Glomerular visceral epithelial cell (primary cell): Measurements from ENCODE around the gene KCNK16.
"Not testable (repeated sequence)": the region's sequence is repeated elsewhere in the genome, so short reads cannot be mapped to it uniquely, and the experiment has no call there.

Experiments used
- DNase-seq: peaks from one replicate; pipeline ENCODE4 v3.0.0-alpha.2; 2016; ENCODE audit errors: extremely low spot score

KCNK16 gene

GRCh38 chr6:39309942-39310531, 12.5 kb downstream of the KCNK16 start:
- peak; percentile 58 for DNase-seq

GRCh38 chr6:39307462-39307861, 15.0 kb downstream of the KCNK16 start:
- DNase-seq, result no peak

GRCh38 chr6:39304951-39305350, 17.6 kb downstream of the KCNK16 start:
- no peak for DNase-seq

GRCh38 chr6:39303425-39304153, 18.9 kb downstream of the KCNK16 start:
- DNase-seq, result no peak

- peak; percentile 65 for DNase-seq
Observed at GRCh38 chr6:39302669-39303424, 19.7 kb downstream of the KCNK16 start.

GRCh38 chr6:39302011-39302410, 20.5 kb downstream of the KCNK16 start:
- no peak for DNase-seq

- no peak for DNase-seq
Observed at GRCh38 chr6:39301606-39302005, 20.9 kb downstream of the KCNK16 start.

- DNase-seq, result no peak
Observed at GRCh38 chr6:39300739-39301138, 21.8 kb downstream of the KCNK16 start.

- no peak for DNase-seq
Observed at GRCh38 chr6:39298061-39298460, 24.4 kb downstream of the KCNK16 start.

- no peak for DNase-seq
Observed at GRCh38 chr6:39296745-39297640, 25.5 kb downstream of the KCNK16 start.

- DNase-seq, result no peak
Observed at GRCh38 chr6:39295611-39296011, 26.9 kb downstream of the KCNK16 start.

GRCh38 chr6:39294899-39295298, 27.6 kb downstream of the KCNK16 start:
- DNase-seq, result no peak

- DNase-seq, result no peak
Observed at GRCh38 chr6:39294133-39294532, 28.4 kb downstream of the KCNK16 start.

GRCh38 chr6:39292637-39293036, 29.9 kb downstream of the KCNK16 start:
- DNase-seq, result no peak

- no peak for DNase-seq
Observed at GRCh38 chr6:39289490-39289889, 33.0 kb downstream of the KCNK16 start.

GRCh38 chr6:39287601-39288000, 34.9 kb downstream of the KCNK16 start:
- no peak for DNase-seq

GRCh38 chr6:39286596-39286995, 35.9 kb downstream of the KCNK16 start:
- not testable (repeated sequence) for DNase-seq

GRCh38 chr6:39282774-39283173, 39.7 kb downstream of the KCNK16 start:
- no peak for DNase-seq

- no peak for DNase-seq
Observed at GRCh38 chr6:39281312-39281980, 41.1 kb downstream of the KCNK16 start.

GRCh38 chr6:39280247-39280731, 42.2 kb downstream of the KCNK16 start:
- DNase-seq, result peak; percentile 46

GRCh38 chr6:39279539-39279938, 43.0 kb downstream of the KCNK16 start:
- no peak for DNase-seq
